Stimulated activated CD8-positive, alpha-beta memory T cell treated with anti-CD3 and anti-CD28 coated beads, Interleukin-12 subunit alpha, Interleukin-12 subunit beta, amount 100 ng/mL, for 24 hours (primary cell): ENCODE data around the gene ZNF785.
A peak's percentile ranks its signal among the peaks of the same experiment; 100 is the strongest.
"Not testable (repeated sequence)": the region's sequence is repeated elsewhere in the genome, so short reads cannot be mapped to it uniquely, and the experiment has no call there.

Source experiments
- DNase-seq: peaks from one replicate; pipeline ENCODE4 v3.0.0-alpha.2; 2020; ENCODE audit errors: extremely low read depth

The ZNF785 gene

DNA sequence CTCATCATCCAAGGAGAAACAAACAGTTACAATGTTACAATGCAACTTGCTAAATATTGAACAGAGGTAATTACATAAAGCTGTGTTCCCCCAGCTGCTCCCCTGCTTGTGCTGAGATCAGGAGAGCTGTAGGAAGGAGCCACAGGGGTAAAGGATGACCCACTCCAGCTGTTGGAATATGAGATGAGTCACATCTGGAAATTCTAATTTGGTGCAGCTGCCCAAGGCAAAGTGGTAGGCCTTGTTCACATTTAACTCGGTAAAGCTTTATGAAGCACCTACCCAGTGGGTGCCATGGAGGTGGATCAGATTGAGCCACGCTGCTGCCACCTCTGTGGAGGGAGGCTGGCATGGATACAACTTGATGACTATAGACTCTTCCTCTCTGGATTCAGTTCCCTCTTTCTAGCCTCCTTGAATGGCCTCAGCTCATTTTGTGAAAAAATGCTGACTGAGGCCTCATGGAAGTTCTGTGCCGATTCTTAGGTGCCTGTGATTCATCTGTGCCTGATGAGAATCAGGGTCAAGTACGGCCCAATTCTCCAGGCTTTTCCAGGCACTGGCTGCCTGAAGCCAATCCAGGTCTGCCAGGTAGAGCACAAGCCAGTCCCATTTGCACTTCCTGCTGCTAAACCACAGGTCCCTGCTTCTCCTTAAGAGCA lies 17.2 kb upstream of the ZNF785 start:
- DNase-seq = no peak

DNA sequence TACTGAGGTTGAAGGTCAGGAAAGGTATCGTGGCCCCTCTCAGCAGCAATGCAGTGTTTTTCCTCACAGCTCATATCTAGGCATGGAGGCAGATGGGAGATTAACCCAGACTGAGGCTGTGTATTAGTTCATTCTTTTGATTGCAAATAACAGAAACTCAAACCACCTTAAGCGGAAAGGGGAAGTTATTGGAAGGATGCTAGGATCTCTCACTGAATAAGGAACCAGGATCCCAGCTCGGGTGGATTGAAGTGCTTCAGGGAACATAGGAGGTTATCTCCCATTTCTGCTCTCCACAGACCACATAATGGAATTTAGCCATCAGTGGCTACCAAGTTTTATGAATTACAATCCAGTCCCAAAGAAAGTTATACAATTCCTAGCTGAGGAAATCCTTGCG lies 16.5 kb upstream of the ZNF785 start:
- no peak for DNase-seq

DNA sequence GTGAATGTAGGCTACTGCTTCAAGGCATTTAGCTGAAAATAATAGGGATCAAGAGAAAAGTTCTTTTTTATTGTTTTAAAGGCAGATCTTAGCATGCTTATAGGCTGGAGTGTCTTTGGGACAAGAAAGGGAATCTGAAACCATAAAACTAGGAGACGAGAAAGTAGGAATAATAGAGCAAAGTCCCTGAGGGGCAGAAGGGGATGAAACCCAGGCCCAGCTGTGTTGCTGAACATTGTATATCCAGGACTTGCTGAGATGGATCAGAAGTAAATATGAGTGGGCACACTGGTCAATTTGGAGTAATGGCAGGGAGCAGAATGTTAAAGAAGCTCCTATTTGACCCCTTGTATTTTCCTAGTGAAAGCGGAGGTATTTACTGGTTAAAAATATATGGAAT lies 15.4 kb upstream of the ZNF785 start:
- DNase-seq = no peak

DNA sequence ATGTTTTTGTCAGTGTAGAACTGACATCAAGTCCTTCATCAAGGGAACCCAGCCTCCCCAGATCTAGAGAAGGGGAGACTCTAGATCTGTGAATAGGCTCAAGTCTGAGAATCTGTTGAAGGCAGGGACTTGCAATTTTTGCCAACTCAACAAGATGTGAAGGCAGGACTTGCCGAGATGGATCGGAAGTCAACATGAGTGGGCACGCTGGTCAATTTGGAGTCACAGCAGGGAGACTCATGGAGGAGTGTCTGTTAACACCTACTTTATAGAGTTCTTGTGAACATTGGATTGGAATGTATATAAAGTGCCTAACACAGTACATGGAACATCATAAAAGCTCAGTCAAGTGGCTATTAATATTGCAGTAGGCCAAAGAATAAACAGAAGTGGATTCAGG lies 14.7 kb upstream of the ZNF785 start:
- no peak for DNase-seq

DNA sequence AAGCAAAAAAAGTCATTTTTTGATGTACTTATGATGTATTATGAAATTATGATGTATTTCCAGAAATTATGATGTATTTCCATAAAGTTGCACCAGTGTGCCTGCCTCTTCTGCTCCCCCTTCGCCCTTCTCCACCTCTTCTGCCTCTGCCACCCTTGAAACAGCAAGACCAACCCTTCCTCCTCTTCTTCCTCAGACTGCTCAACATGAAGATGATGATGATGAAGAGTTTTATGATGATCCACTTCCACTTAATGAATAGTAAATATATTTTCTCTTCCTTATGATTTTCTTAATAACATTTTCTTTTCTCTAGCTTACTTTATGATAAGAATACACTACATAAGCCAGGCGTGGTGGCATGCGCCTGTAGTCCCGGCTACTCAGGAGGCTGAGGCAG lies 7.4 kb upstream of the ZNF785 start:
- no peak for DNase-seq

DNA sequence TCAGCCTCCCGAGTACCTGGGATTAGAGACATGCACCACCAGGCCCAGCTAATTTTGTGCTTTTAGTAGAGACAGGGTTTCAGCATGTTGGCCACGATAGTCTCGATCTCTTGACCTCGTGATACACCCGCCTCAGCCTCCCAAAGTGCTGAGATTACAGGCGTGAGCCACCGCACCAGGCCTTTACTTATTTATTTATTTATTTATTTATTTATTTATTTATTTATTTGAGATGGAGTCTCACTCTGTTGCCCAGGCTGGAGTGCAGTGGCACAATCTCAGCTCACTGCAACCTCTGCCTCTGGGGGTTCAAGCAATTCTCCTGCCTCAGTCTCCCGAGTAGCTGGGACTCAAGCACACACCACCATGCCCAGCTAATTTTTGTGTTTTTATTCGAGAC lies 5.4 kb upstream of the ZNF785 start:
- DNase-seq = not testable (repeated sequence)

DNA sequence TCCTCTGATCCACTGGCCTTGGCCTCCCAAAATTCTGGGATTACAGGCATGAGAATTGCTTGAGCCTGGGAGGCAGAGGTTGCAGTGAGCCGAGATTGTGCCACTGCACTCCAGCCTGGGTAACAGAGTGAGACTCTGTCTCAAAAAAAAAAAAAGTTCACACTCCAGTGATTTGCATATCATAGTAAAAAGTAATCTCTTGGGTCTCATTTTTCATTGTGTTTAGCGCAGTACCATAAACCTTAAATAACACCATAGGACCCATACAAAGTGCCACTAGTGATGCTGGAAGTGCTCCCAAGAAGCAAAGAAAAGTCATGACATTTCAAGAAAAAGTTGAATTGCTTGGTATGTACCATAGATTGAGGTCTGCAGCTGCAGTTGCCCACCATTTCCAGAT lies 4.1 kb upstream of the ZNF785 start:
- not testable (repeated sequence) for DNase-seq

DNA sequence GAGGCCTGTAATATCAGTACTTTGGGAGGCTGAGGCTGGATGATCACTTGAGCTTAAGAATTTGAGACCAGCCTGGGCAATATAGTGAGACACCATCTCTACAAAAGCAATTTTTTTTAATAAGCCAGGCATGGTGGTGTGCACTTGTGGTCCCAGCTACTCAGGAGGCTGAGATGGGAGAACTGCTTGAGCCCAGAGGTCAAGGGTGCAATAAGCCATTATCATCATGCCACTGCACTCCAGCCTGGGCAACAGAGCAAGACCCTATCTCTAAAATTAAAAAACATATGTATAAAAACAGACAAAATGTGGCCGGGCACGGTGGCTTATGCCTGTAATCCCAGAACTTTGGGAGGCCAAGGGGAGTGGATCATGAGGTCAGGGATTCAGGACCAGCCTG lies 3.2 kb upstream of the ZNF785 start:
- no peak for DNase-seq

DNA sequence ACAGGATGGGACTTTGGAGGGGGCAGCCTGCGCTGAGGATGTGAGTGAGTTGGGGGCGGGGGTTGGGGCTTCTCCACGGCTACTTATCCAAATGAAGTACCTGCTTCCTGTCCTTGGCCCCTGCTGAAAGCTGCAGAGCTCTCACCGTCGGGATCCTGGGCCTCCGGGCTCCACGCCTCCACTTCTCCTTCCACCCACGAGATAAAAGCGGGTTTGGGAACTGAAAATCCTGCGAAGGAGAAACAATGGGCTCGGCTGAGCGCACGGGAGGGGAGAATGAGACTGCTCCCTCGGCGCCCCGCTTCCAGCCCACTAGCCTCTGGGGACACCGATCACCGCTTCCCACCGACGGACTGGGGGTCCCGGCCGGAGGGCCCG lies 486 bp downstream of the ZNF785 start:
- DNase-seq = no peak

DNA sequence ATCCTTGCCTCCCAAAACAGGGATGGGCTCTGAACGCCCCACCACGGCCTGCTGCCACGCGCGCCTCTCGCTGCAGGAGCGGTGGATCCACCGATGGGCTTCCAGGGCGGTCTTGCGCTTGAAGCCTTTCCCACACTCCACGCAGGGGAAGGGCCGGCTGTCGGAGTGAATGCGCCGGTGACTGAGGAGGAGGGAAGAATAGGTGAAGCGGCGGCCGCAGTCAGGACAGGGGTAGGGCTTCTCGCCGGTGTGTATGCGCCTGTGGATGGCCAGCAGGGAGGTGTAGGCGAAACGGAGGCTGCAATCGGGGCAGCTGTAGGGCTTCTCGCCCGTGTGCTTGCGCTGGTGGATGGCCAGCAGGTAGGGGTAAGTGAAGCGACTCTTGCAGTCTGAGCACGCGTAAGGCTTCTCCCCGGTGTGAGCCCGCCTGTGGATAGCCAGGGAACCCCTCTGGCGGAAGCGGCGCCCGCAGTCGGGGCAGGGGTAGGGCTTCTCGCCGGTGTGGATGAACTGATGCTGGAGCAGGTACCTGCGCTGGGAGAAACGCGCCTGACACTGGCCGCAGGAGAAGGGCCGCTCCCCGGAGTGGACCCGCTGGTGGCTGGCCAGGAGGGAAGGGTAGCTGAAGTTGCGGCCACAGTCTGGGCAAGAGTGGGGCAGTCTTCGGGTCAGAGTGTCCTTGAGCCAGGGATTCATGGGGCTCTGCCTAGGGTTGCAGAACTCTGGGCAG lies 2.7 kb downstream of the ZNF785 start:
- DNase-seq = no peak

DNA sequence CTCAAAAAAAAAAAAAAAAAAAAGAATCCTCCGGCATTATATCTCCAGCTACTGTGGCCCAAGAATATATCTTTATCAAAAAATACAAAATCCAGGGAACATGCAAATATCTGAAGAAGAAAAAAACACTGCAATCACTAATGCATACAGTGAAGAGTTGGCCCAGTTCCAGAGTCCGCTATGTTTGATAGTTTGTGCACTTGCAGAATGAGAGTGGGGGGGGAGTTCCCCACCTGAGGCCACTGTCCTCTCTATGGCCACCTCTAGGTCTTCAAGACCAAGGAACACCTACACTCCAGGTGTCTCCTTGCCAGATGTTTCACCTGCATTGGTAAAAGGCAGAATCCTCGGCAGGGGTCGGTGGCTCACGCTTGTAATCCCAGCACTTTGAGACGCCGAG lies 4.0 kb downstream of the ZNF785 start:
- no peak for DNase-seq

DNA sequence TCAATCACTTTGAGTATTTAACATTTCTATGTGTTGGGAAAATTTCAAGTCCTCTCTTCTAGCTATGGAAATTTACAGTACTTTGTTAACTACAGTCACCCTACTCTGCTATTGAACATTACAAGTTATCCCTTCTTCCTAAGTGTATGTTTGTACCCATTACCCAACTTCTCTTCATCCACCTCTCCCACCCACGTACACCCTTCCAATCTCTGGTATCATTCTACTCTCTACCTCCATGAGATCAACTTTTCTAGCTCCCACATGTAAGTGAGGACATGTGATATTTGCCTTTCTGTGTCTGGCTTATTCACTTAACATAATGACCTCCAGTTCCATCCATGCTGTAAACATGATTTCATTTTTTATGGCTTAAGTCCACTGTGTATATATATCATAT lies 10.8 kb downstream of the ZNF785 start:
- DNase-seq = no peak

DNA sequence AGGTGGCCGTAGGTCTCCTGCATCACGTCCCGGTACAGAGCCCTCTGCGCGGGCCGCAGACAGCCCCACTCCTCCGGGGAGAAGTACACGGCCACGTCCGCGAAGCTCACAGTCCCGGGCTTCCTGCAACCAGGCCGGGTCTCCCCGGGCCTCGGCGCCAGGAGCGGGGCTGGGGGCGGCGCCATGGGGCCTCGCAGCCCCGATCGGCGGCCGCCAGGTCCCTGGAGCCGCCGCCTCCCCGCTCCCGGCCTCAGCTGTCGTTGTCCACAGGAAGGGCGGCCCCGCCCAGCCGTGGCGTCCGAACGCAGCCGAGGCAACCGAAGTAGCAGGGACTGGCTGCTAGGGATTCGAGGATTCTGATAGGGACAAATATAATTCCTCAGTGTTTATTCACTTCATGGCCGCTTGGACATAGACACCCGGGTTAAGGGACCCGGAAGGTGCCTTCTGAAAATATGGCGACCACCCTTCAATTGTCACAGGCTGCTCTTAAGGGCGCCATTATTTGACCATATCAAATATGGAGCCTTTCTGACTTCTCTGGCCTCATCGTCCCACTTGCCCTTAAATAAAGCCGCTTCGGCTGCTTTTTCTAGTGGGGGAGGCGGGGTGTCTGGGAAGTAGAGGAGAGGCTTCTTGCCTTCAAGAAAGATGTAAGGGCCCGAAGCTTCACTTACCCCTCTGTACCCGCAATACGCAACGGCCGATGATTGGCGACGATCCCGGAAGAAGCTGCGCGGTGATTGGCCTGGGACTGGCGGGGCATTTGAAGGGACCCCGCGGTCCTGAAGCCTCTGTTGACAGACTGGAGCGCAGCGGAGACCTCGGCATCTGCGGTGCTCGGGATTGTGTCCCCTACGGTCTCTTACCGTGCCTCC lies 13.8 kb downstream of the ZNF785 start, which contains the start of gene ZNF688:
Gene ZNF688 (minus strand): TSS at position 270 of the 878 bp plus-strand sequence. CDS start 85 bp downstream, at position 185.
- peak; percentile 81 for DNase-seq

DNA sequence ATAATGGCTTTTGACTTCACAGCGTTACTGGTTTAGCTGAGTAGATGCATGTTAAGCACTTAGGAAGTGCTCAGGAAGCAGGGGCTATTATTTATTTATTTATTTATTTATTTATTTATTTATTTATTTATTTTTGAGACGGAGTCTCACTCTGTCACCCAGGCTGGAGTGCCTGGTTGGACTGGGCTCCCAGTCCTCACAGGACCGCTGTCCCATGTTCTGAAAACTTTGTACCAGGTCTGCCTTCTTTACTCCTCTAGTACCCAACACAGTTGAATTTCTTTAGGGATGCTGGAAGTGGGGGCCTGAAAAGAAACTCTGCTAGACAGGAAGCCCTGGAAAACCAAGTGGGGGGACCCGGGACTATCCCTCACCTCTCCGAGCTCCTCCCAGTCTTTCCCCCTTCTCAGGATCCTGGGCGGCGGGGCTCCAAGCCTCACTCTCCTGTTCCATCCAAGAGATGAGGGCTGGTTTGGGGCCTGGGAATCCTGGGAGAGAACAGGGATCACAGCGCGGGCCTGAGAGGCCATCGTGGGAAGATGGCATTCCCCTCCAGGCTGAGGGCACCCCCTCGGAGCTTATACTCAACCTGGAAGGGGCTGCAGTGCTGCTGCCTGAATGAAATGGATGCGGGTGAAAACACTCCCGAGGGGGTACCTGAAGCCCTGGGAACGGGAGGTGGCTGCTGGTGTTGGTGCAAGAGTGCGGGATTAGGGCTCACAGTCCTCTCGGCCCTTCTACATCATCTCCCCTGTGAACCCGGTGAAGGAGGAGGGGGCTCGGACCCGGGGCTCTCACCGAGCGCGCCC lies 14.7 kb downstream of the ZNF785 start:
- DNase-seq = no peak

DNA sequence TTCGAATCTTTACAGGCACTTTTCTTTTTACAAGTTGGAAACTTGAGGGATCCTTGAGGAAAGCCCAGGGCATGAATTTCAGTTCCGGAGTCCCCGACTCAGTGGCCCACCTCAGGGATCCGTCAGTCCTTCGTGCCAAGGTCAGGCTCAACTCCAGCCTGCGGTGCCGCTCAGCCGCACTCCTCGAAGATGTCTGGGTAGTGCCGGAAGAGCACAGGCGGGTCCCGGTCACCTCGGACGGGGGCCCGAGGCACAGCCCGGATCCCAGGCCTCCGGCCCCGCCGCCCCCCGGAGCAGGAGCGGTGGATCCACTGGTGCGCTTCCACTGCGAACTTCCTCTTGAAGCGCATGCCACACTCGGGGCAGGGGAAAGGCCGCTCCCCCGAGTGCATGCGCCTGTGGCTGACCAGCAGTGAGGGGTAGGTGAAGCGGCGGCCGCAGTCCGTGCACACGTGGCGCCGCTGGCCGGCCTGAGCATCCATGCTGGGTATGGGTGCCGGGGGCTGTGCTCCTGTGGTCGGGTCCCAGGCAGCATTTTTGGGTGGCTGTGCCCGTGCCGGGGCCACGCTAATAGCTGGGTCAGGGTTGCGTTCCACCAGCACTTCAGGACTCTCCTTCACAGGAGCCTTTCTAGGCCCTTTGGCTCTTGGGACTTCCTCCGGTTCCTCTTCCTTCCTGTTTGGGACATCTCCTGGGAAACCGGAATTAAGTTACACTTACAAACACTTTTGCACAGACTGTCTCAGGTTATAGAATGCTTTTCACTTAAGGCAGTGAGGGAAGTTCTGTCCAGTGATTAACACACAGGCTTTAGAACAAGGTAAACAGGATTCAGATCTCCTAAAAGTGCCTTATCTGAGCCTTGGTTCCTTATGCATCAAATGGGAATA lies 15.5 kb downstream of the ZNF785 start:
- DNase-seq = no peak

DNA sequence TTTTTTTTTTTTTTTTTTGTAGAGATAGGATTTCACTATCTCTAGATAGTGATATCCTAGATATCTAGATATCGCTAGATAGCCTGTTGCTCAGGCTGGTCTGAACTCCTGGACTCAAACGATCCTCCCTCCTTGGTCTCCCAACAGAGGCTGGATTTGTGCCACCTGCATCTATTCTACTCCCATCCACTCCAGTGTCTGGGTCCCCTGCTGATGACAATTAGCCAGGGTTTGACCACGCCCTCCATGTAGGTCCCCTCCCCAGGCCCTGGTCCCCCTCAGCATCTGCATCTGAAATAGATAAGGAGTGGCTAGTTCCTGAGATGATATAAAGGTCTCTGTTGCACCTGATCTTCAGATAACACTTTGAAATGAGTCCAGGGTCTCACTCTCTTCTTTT lies 16.2 kb downstream of the ZNF785 start:
- DNase-seq = no peak

DNA sequence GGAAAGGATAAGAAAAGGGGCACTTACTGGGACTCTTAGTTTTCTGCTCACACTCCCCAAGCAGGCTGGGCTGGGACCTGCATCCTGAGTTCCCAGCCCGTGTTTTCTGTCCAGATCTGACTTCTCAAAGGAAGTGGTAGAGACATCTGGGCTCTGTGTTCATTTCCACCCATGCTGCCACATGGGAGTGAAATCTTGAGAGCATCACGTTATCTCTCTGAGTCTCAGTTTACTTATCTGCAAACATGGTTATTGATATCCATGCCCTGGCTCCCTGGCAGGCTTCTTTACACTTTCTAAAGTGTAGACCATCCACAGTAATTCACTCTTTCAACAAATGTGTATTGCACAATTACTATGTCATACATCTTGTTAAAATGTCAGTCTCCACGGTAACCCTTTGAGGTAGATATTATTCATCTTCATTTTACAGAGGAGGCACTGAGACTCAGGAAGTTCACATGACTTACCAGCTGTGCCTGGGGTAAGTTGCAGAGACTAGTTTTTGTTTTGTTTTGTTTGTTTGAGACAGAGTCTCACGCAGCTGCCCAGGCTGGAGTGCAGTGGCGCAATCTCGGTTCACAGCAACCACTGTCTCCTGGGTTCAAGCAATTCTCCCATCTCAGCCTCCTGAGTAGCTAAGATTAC lies 17.4 kb downstream of the ZNF785 start:
- DNase-seq = no peak

DNA sequence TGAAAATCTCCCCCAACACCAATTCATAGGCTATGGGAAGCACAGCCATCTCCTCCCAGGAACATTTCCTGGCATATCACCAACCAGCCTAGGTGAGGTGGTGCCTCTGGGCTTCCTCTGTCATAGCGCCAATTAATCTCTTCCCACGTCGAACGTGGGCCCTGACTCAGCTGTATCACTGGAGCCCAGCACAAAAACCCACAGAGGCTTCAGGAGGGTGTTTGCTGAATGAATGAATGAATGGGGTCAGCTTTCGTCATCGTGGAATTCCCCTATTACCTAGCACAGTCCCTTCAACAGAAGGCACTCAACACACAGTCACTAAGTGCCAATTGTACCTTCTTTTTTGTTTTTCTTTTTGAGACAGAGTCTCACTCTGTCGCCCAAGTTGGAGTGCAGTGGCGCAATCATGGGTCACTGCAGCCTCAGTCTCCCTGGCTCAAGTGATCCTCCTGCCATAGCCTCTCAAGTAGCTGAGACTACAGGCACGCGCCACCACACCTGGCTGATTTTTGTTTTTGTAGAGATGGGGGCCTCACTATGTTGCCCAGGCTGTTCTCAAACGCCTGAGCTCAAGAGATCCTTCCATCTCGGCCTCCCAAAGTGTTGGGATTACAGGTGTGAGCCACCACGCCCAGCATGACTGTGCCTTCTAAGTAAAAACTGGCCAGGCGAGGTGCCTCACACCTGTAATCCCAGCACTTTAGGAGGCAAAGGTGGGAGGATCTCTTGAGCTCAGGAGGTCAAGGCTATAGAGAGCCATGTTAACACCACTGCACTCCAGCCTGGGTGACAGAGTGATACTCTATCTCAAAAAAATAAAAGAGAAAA lies 18.1 kb downstream of the ZNF785 start:
- DNase-seq = no peak

DNA sequence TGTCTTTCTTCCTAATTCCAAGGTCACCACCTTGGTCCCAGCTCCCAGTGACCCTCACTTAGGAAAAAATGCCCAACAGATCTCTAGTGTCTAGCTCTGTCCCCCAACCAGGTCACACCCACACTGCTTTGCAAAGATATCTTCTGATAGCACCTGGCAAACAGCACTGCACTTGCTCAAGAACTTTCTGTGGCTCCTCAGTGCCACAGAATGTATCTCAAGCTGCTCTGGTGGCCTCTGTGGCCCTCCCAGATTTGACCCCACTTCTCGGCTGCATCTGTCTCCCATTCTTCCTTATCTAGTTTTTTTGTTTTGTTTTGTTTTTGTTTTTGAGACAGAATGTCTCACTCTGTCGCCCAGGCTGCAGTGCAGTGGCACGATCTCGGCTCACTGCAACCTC lies 19.0 kb downstream of the ZNF785 start:
- no peak for DNase-seq
